CD14-positive monocyte (primary cell): Measurements from ENCODE around the gene NRN1L. TPM values are rescaled to one million over a fixed set of nuclear protein-coding genes. Genes with fewer than 3 reads are reported as not detected.

Source experiments
- DNase-seq, 3 donors: peaks; one replicate each; pipeline ENCODE4 v3.0.0-alpha.2; 2011 to 2022
- H2AFZ ChIP-seq: 2 replicates; pipeline ENCODE4 v1.6.0; 2012; ENCODE audit warnings: mild to moderate bottlenecking, low read depth, low read length, inconsistent platforms; ENCODE audit not compliant: insufficient read depth, poor library complexity, severe bottlenecking
- H3K27ac ChIP-seq, 2 donors: 1 replicate in 1 of 2; 2 replicates in 1 of 2; pipeline ENCODE4 v1.5.1; 2012 to 2013; ENCODE audit warnings: low read length in 2 of 2, control low read depth in 1 of 2, inconsistent platforms in 1 of 2, low read depth in 1 of 2, mild to moderate bottlenecking in 1 of 2
- H3K27me3 ChIP-seq, 2 donors: one replicate each; pipeline versions ENCODE4 v1.6.0 to v1.6.1; 2011 to 2013; ENCODE audit warnings: low read length in 2 of 2; ENCODE audit not compliant: control insufficient read depth in 2 of 2, insufficient read depth in 2 of 2
- H3K36me3 ChIP-seq, 2 donors: replicated peaks in 1 of 2; 1 replicate in 1 of 2; 2 replicates in 1 of 2; pipeline versions ENCODE4 v1.5.1 to v1.6.1; 2012 to 2013; ENCODE audit warnings: low read length in 2 of 2, control low read depth in 1 of 2, inconsistent platforms in 1 of 2, mild to moderate bottlenecking in 1 of 2; ENCODE audit not compliant: insufficient read depth in 2 of 2, control insufficient read depth in 1 of 2
- H3K4me1 ChIP-seq, 2 donors: 1 replicate in 1 of 2; 2 replicates in 1 of 2; pipeline versions ENCODE4 v1.5.1 to v1.6.1; 2012 to 2013; ENCODE audit warnings: low read length in 2 of 2, control low read depth in 1 of 2, inconsistent platforms in 1 of 2, mild to moderate bottlenecking in 1 of 2, moderate library complexity in 1 of 2; ENCODE audit not compliant: insufficient read depth in 2 of 2, control insufficient read depth in 1 of 2
- H3K4me2 ChIP-seq: replicated peaks from 2 replicates; pipeline ENCODE3; 2012; ENCODE audit warnings: low read length, moderate library complexity, mild to moderate bottlenecking; ENCODE audit not compliant: poor library complexity, severe bottlenecking; ENCODE audit errors: extremely low read depth
- H3K4me3 ChIP-seq, 3 experiments: fragments of 200-600 bp in 1 of 3; sonication (generic) in 1 of 3; replicated peaks in 1 of 3; 1 replicate in 2 of 3; 2 replicates in 1 of 3; pipeline ENCODE4 v1.5.1; 2011 to 2013; ENCODE audit warnings: low read length in 3 of 3, mild to moderate bottlenecking in 3 of 3, control low read depth in 2 of 3, low read depth in 2 of 3, inconsistent platforms in 1 of 3, moderate library complexity in 1 of 3
- H3K79me2 ChIP-seq: 2 replicates; pipeline ENCODE4 v1.6.0; 2012; ENCODE audit warnings: mild to moderate bottlenecking, control low read depth, inconsistent platforms, low read length, moderate library complexity; ENCODE audit not compliant: insufficient read depth
- H3K9ac ChIP-seq: 2 replicates; pipeline ENCODE4 v1.6.0; 2017; ENCODE audit warnings: low read length, mild to moderate bottlenecking; ENCODE audit not compliant: insufficient read depth, poor library complexity, severe bottlenecking
- H3K9me3 ChIP-seq, 2 donors: replicated peaks in 1 of 2; 1 replicate in 1 of 2; 2 replicates in 1 of 2; pipeline versions ENCODE4 v1.5.1 to v1.6.1; 2012 to 2013; ENCODE audit warnings: low read length in 2 of 2, control low read depth in 1 of 2; ENCODE audit not compliant: control insufficient read depth in 1 of 2, insufficient read depth in 1 of 2
- H4K20me1 ChIP-seq: 2 replicates; pipeline ENCODE4 v1.6.0; 2012; ENCODE audit warnings: mild to moderate bottlenecking, low read length, control low read depth, moderate library complexity; ENCODE audit not compliant: insufficient read depth
- H3K27ac Mint-ChIP-seq, 7 donors: one replicate each; pipeline ENCODE4 v1.8.0; 2020; ENCODE audit warnings: mild to moderate bottlenecking in 7 of 7, mixed read lengths in 7 of 7, moderate library complexity in 6 of 7, inconsistent platforms in 2 of 7
- H3K27me3 Mint-ChIP-seq, 3 donors: one replicate each; pipeline ENCODE4 v1.8.0; 2021 to 2022; ENCODE audit warnings: low read depth in 3 of 3, mild to moderate bottlenecking in 3 of 3, mixed read lengths in 3 of 3, moderate library complexity in 3 of 3, inconsistent platforms in 1 of 3
- H3K36me3 Mint-ChIP-seq, 2 donors: one replicate each; pipeline ENCODE4 v1.8.0; 2020; ENCODE audit warnings: mixed read lengths in 2 of 2, inconsistent platforms in 1 of 2, mild to moderate bottlenecking in 1 of 2
- H3K4me1 Mint-ChIP-seq: one replicate; pipeline ENCODE4 v1.8.0; 2020; ENCODE audit warnings: mild to moderate bottlenecking, mixed read lengths
- H3K4me3 Mint-ChIP-seq, 2 donors: one replicate each; pipeline ENCODE4 v1.8.0; 2020; ENCODE audit warnings: mild to moderate bottlenecking in 2 of 2, mixed read lengths in 2 of 2, moderate library complexity in 1 of 2
- H3K9me3 Mint-ChIP-seq, 7 donors: one replicate each; pipeline ENCODE4 v1.8.0; 2020 to 2022; ENCODE audit warnings: mixed read lengths in 7 of 7, mild to moderate bottlenecking in 6 of 7, moderate library complexity in 6 of 7, inconsistent platforms in 2 of 7
- WGBS: methylation state at CpG from one replicate; pipeline ENCODE4 v1.1.5; 2013; ENCODE audit warnings: missing lambda C conversion rate; ENCODE audit not compliant: insufficient coverage; 5-methylcytosine and 5-hydroxymethylcytosine counted together
- intact Hi-C, 2 donors: fragments of 100-400 bp; cut with micrococcal nuclease; formaldehyde crosslinking; loops; one replicate each; pipeline versions ENCODE4 v1.15.0 to v1.15.1; 2023
- polyA plus RNA-seq, 3 donors: library from polyadenylated mRNA; depleted of rRNA in 1 of 3; unstranded in 2 of 3; stranded (reverse) in 1 of 3; fragments of 300-500 nt in 2 of 3; fragments of >200 nt in 1 of 3; fragmentation: Illumina TruSeq in 2 of 3; gene quantifications; 1 replicate in 2 of 3; 2 replicates in 1 of 3; pipeline ENCODE4 v1.2.3, GENCODE V29; 2012 to 2021
- TF ChIP-seq, protein P1 (sequence below): fragments of 200-600 bp; IDR thresholded peaks from one replicate; pipeline ENCODE4 v1.8.0; 2022; ENCODE audit warnings: antibody characterized with exemption, mild to moderate bottlenecking

The NRN1L gene
- polyA plus RNA-seq, 3 donors: 0.50 to 3.6 TPM; not detected in 1

DNA sequence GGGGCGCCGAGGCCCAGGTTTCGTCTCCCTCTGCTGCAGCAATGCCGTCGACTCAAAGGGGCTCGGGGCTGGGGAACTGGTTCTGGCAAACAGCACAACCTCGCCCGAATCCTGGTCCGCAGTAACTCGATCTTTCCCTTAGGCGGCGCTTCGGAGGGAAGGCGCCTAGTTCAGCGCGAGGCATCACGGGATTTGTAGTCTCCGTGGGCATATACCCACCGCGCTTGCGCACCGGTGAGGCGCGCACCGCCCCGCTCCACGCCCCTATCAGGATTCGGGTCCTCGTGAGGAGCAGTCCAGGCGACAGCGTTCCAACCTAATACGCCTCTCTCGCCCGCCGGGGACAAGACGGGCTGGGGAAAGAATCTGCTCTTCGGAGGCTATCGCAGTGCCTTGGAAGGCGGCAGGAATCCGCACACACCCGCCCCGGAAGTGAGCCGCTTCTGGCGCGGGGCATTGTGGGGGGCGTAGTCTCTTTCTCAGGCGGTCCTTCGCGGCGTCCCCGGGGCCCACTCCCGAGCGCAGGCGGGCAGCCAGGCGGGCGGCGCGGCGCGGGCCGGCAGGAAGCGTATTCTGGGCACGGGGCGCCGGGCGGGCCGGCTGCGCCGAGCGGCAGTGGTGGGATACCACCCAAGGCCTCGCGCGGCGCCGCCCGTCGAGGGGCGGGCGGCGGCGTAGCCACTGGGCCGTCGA is 42.7 kb upstream of the NRN1L start, which contains the start of gene THAP11:
THAP11 (plus strand) TSS at position 505 of the 693 bp plus-strand sequence. CDS start 235 bp downstream, outside the sequence.
- peaks cover 27% of the 10 kb centered on the region for H4K20me1 ChIP-seq
- peak; percentile 91 to 94 (median 91) for DNase-seq
- Mint-ChIP-seq H3K4me3 (peak within 1 kb of the TSS; percentile 94 to 96), H3K27ac (peak within 1 kb of the TSS; percentile 89 to 99 (median 96)), H3K27me3 (peaks cover 1 to 2% (median 1%) of the 10 kb centered on the region in 3 donors), H3K4me1 (peaks cover 39% of the 10 kb centered on the region), H3K9me3 (peaks cover 0 to 3% (median 0%) of the 10 kb centered on the region in 7 donors), H3K36me3 (peaks cover 4 to 5% of the 10 kb centered on the region in 2 donors)
- no peaks in the 10 kb centered on the region for H3K27me3 ChIP-seq
- H3K79me2 ChIP-seq: peaks cover 35% of the 10 kb centered on the region
- no peaks in the 10 kb centered on the region for H3K36me3 ChIP-seq
- peaks cover 40 to 47% of the 10 kb centered on the region in 2 donors for H3K4me1 ChIP-seq
- H3K4me2 ChIP-seq: peak within 1 kb of the TSS; percentile 98
- H3K9me3 ChIP-seq: no peaks in the 10 kb centered on the region
- H3K27ac ChIP-seq: peak within 1 kb of the TSS; percentile 85 to 91
- under 1% methylated on average over 83 of the region's 83 CpGs for WGBS
- H3K4me3 ChIP-seq: peak within 1 kb of the TSS; percentile 71 to 87 (median 85)
- peak within 1 kb of the TSS; percentile 91 for H2AFZ ChIP-seq
- TF ChIP-seq, protein P1, sequence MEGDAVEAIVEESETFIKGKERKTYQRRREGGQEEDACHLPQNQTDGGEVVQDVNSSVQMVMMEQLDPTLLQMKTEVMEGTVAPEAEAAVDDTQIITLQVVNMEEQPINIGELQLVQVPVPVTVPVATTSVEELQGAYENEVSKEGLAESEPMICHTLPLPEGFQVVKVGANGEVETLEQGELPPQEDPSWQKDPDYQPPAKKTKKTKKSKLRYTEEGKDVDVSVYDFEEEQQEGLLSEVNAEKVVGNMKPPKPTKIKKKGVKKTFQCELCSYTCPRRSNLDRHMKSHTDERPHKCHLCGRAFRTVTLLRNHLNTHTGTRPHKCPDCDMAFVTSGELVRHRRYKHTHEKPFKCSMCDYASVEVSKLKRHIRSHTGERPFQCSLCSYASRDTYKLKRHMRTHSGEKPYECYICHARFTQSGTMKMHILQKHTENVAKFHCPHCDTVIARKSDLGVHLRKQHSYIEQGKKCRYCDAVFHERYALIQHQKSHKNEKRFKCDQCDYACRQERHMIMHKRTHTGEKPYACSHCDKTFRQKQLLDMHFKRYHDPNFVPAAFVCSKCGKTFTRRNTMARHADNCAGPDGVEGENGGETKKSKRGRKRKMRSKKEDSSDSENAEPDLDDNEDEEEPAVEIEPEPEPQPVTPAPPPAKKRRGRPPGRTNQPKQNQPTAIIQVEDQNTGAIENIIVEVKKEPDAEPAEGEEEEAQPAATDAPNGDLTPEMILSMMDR: peak; percentile 83
- intact Hi-C loops: loop anchor here (2.0 to 10.0 kb wide), 2 partner anchors 31 to 177 kb away; partner anchors contain the start of genes ACD (in 1 of the 2), C16orf86 (in 1 of the 2), EDC4 (in 1 of the 2) and ENKD1 (in 1 of the 2)
- peak within 1 kb of the TSS; percentile 66 for H3K9ac ChIP-seq

DNA sequence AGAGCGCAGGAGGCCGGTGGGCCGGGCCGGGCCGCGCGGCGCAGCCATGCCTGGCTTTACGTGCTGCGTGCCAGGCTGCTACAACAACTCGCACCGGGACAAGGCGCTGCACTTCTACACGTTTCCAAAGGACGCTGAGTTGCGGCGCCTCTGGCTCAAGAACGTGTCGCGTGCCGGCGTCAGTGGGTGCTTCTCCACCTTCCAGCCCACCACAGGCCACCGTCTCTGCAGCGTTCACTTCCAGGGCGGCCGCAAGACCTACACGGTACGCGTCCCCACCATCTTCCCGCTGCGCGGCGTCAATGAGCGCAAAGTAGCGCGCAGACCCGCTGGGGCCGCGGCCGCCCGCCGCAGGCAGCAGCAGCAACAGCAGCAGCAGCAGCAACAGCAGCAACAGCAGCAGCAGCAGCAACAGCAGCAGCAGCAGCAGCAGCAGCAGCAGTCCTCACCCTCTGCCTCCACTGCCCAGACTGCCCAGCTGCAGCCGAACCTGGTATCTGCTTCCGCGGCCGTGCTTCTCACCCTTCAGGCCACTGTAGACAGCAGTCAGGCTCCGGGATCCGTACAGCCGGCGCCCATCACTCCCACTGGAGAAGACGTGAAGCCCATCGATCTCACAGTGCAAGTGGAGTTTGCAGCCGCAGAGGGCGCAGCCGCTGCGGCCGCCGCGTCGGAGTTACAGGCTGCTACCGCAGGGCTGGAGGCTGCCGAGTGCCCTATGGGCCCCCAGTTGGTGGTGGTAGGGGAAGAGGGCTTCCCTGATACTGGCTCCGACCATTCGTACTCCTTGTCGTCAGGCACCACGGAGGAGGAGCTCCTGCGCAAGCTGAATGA is 42.0 kb upstream of the NRN1L start:
- H3K36me3 Mint-ChIP-seq: peaks cover 4 to 5% of the 10 kb centered on the region in 2 donors
- H3K27me3 ChIP-seq: no peaks in the 10 kb centered on the region
- peaks cover 0 to 3% (median 0%) of the 10 kb centered on the region in 7 donors for H3K9me3 Mint-ChIP-seq
- H3K9me3 ChIP-seq: no peaks in the 10 kb centered on the region
- no peaks in the 10 kb centered on the region for H3K36me3 ChIP-seq
- H3K79me2 ChIP-seq: peaks cover 43% of the 10 kb centered on the region
- peak overlapping the region; percentile 98 for H3K4me2 ChIP-seq
- H2AFZ ChIP-seq: peak overlapping the region; percentile 91
- peaks cover 0 to 2% (median 1%) of the 10 kb centered on the region in 3 donors for H3K27me3 Mint-ChIP-seq
- H3K27ac Mint-ChIP-seq: peak overlapping the region; percentile 60 to 93 (median 87)
- TF ChIP-seq, protein P1: peak; percentile 11
- H3K4me1 ChIP-seq: peaks cover 45 to 53% of the 10 kb centered on the region in 2 donors
- WGBS: under 1% methylated on average over 67 of the region's 67 CpGs
- peaks cover 32% of the 10 kb centered on the region for H4K20me1 ChIP-seq
- DNase-seq: peak; percentile 37 to 51 (median 37)
- H3K4me3 ChIP-seq: peak overlapping the region; percentile 51 to 85 (median 66)
- H3K4me1 Mint-ChIP-seq: peaks cover 43% of the 10 kb centered on the region
- intact Hi-C loops: loop anchor here (2.0 to 10.0 kb wide), 2 partner anchors 30 to 178 kb away; partner anchors contain the start of genes ACD (in 1 of the 2), C16orf86 (in 1 of the 2), EDC4 (in 1 of the 2) and ENKD1 (in 1 of the 2)
- peak overlapping the region; percentile 66 for H3K9ac ChIP-seq
- H3K4me3 Mint-ChIP-seq: peak overlapping the region; percentile 94 to 96
- H3K27ac ChIP-seq: peak overlapping the region; percentile 37 to 85
